Thyroid gland (tissue), 4 donors: ENCODE results near the gene PATJ. TPM values are rescaled to one million over a fixed set of nuclear protein-coding genes. Genes with fewer than 3 reads are reported as not detected.

Source experiments
- DNase-seq, 2 donors: peaks; one replicate each; pipeline ENCODE4 v3.0.0-alpha.2; 2019
- H3K27ac ChIP-seq, 3 donors: fragments of 200-600 bp; sonication (generic); 1 replicate in 2 of 3; 2 replicates in 1 of 3; pipeline ENCODE4 v1.5.1; 2016 to 2019; ENCODE audit warnings: mild to moderate bottlenecking in 1 of 3, moderate library complexity in 1 of 3
- H3K27me3 ChIP-seq: fragments of 200-600 bp; sonication (generic); one replicate; pipeline ENCODE4 v1.5.1; 2019
- H3K36me3 ChIP-seq, 2 donors: fragments of 200-600 bp; sonication (generic); one replicate each; pipeline ENCODE4 v1.5.1; 2016 to 2019
- H3K4me1 ChIP-seq, 2 donors: fragments of 200-600 bp; sonication (generic); one replicate each; pipeline ENCODE4 v1.5.1; 2017 to 2019
- H3K4me3 ChIP-seq, 3 donors: fragments of 200-600 bp; sonication (generic); replicated peaks in 1 of 3; 1 replicate in 2 of 3; 2 replicates in 1 of 3; pipeline ENCODE4 v1.5.1; 2016; ENCODE audit warnings: mild to moderate bottlenecking in 1 of 3
- H3K9me3 ChIP-seq: fragments of 200-600 bp; sonication (generic); one replicate; pipeline ENCODE4 v1.5.1; 2017
- POLR2A ChIP-seq, 2 donors: fragments of 450-650 bp; IDR thresholded peaks; one replicate each; pipeline ENCODE4 v1.6.1; 2017; ENCODE audit warnings: antibody characterized with exemption in 2 of 2, mild to moderate bottlenecking in 2 of 2, moderate library complexity in 1 of 2
- WGBS, 2 donors: methylation state at CpG; one replicate each; pipeline ENCODE4 v1.1.5; 2017; 5-methylcytosine and 5-hydroxymethylcytosine counted together
- intact Hi-C: fragments of 100-400 bp; cut with DNase I; formaldehyde crosslinking; loops from one replicate; pipeline ENCODE4 v1.15.1; 2023
- total RNA-seq, 4 donors: library from RNA; depleted of rRNA; stranded (reverse); fragments of >200 nt; gene quantifications; one replicate each; pipeline ENCODE4 v1.2.3, GENCODE V29; 2016
- TF ChIP-seq, protein P1 (sequence below), 6 experiments: fragments of 200-600 bp in 3 of 6; fragments of 450-650 bp in 3 of 6; sonication (generic) in 3 of 6; IDR thresholded peaks; one replicate each; pipeline ENCODE4 v1.5.1; 2016 to 2019; ENCODE audit warnings: antibody characterized with exemption in 6 of 6, mild to moderate bottlenecking in 2 of 6, inconsistent platforms in 1 of 6, moderate library complexity in 1 of 6

PATJ gene
- total RNA-seq, 4 donors from 2014 or later = 94.7 to 221 (median 119) TPM

DNA sequence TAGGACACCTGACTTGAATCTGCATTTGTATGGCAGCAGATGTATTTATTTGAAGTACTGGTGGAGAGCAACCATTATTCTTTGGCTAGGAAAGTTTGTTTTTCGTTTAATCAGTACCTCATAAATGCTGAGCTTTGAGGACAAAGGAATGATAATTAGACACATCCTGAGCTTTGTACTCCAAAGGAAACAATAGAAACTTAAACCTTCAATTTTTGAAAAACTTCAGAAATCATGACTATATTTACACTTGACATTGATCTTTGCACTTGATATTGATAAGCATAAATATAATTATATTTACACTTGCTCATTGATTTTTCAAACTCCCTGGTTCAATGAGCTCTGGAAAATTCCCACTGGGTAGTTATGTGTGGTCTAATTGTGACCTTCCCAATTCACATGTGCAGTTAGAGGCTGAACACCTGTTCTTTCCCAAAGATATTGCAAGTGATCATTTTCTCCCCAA, 10.7 kb downstream of the PATJ start:
- Histone ChIP-seq H3K27me3 (no peaks in the 10 kb centered on the region), H3K4me1 (no peaks in the 10 kb centered on the region), H3K9me3 (no peaks in the 10 kb centered on the region), H3K36me3 (no peaks in the 10 kb centered on the region), H3K4me3 (no peak overlapping the region), H3K27ac (no peak overlapping the region)
- intact Hi-C loops = no loop called here
- WGBS, 2 donors = 76 to 78% methylated on average over 1 of the region's 1 CpG
- TF ChIP-seq POLR2A (IDR thresholded peaks at IDR 0.05) = no peak
- TF ChIP-seq, protein P1, sequence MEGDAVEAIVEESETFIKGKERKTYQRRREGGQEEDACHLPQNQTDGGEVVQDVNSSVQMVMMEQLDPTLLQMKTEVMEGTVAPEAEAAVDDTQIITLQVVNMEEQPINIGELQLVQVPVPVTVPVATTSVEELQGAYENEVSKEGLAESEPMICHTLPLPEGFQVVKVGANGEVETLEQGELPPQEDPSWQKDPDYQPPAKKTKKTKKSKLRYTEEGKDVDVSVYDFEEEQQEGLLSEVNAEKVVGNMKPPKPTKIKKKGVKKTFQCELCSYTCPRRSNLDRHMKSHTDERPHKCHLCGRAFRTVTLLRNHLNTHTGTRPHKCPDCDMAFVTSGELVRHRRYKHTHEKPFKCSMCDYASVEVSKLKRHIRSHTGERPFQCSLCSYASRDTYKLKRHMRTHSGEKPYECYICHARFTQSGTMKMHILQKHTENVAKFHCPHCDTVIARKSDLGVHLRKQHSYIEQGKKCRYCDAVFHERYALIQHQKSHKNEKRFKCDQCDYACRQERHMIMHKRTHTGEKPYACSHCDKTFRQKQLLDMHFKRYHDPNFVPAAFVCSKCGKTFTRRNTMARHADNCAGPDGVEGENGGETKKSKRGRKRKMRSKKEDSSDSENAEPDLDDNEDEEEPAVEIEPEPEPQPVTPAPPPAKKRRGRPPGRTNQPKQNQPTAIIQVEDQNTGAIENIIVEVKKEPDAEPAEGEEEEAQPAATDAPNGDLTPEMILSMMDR (IDR thresholded peaks at IDR 0.05) = no peak
- no peak for DNase-seq

DNA sequence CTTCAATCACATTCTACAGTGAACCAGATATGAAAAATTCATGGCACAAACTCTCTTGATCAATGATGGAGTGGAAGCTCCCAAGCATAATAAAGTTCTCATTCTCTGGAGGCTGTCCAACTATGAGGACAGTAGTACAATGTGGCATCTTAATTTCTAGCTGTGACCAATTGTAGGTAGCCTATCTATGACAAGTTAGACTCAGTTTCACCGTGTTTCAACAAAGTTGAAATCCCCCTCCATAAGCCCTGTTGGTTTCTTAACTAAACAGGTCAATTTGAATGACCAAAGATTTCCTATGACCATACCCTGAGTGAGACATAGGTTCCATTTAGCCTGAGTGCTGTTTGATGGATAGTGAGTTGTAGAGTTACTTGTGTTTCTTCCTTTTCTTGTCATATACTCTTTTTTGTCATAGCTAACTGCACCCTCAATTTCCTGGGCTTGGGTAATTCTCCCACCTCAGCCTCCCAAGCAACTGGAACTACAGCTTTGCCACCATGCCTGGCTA, 11.8 kb downstream of the PATJ start:
- WGBS, 2 donors = 88 to 96% methylated on average over 1 of the region's 1 CpG
- no peaks in the 10 kb centered on the region for H3K36me3 ChIP-seq
- intact Hi-C loops = no loop called here
- H3K9me3 ChIP-seq = no peaks in the 10 kb centered on the region
- no peak overlapping the region for H3K4me3 ChIP-seq
- no peak for TF ChIP-seq POLR2A (IDR thresholded peaks at IDR 0.05)
- TF ChIP-seq, protein P1 (IDR thresholded peaks at IDR 0.05) = no peak
- no peak overlapping the region for H3K27ac ChIP-seq
- H3K4me1 ChIP-seq = peaks cover 0 to 3% of the 10 kb centered on the region in 2 donors
- H3K27me3 ChIP-seq = no peaks in the 10 kb centered on the region
- DNase-seq = no peak

DNA sequence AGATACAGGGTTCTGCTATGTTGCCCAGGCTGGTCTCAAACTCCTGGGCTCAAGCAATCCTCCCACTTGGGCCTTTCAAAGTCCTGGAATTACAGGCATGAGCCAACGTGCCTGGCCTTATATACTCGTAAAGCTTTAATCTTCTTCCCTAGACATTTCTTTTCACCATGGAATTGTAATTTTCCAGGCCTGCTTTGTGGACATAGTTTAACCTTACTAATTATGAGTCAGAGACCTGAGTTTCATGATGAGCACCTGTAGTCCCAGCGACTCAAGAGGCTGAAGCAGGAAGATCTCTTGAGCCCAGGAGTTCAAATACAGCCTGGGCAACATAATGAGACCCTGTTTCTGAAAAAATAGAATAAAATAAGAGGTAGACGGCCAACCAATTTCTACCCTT, 12.3 kb downstream of the PATJ start:
- WGBS, 2 donors = 82 to 91% methylated on average over 4 of the region's 4 CpGs
- Histone ChIP-seq H3K9me3 (no peaks in the 10 kb centered on the region), H3K27ac (no peak overlapping the region), H3K4me1 (peaks cover 0 to 3% of the 10 kb centered on the region in 2 donors), H3K4me3 (no peak overlapping the region), H3K27me3 (no peaks in the 10 kb centered on the region), H3K36me3 (no peaks in the 10 kb centered on the region)
- no peak for DNase-seq
- TF ChIP-seq, protein P1 (IDR thresholded peaks at IDR 0.05) = no peak
- TF ChIP-seq POLR2A (IDR thresholded peaks at IDR 0.05) = no peak
- intact Hi-C loops = no loop called here

DNA sequence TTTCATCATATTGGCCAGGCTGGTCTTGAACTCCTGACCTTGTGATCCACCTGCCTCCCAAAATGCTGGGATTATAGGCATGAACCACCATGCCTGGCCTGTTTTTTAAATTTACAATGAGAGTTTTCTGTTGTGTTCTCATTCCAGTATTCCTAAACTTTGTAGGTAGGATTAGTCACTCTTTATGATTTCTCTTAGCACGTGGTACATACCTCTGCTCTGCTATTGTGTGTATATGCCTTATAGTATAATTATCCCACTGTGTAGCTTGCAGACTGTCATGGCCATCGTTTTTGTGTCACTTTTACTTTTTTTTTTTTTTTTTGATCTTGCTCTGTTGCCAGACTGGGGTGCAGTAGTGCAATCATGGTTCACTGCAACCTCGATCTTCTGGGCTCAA, 14.5 kb downstream of the PATJ start:
- intact Hi-C loops = no loop called here
- no peaks in the 10 kb centered on the region for H3K36me3 ChIP-seq
- WGBS, 2 donors = 83 to 85% methylated on average over 3 of the region's 3 CpGs
- no peak for TF ChIP-seq POLR2A (IDR thresholded peaks at IDR 0.05)
- TF ChIP-seq, protein P1 (IDR thresholded peaks at IDR 0.05) = no peak
- H3K27me3 ChIP-seq = no peaks in the 10 kb centered on the region
- H3K27ac ChIP-seq = no peak overlapping the region
- H3K9me3 ChIP-seq = no peaks in the 10 kb centered on the region
- H3K4me3 ChIP-seq = no peak overlapping the region
- DNase-seq = no peak
- H3K4me1 ChIP-seq = peaks cover 0 to 3% of the 10 kb centered on the region in 2 donors

DNA sequence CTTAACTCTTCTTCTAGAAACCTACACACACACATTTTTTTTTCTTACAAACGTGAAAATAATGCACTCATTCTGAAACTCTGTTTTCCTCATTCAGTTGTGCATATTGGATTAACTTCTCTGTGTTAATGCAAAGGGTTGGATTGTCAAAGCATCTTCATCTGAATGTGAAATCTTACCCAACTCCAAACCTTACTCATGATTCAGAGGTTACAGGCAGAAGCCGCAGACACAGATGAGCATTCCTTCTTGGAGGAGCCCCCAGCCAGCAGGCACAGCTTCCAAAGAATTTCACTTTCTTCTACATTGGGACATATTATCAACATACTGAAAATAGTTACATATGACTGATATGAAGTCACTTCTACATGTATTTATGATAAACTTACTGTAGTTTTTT, 15.7 kb downstream of the PATJ start:
- Histone ChIP-seq H3K27me3 (no peaks in the 10 kb centered on the region), H3K9me3 (no peaks in the 10 kb centered on the region), H3K4me1 (peaks cover 0 to 3% of the 10 kb centered on the region in 2 donors), H3K27ac (no peak overlapping the region), H3K36me3 (no peaks in the 10 kb centered on the region), H3K4me3 (no peak overlapping the region)
- 83 to 87% methylated on average over 2 of the region's 2 CpGs for WGBS, 2 donors
- no peak for DNase-seq
- no peak for TF ChIP-seq POLR2A (IDR thresholded peaks at IDR 0.05)
- TF ChIP-seq, protein P1 (IDR thresholded peaks at IDR 0.05) = no peak
- intact Hi-C loops = no loop called here
